ENCODE measurements around the gene VPS51. TPM values are rescaled to one million over a fixed set of nuclear protein-coding genes. Genes with fewer than 3 reads are reported as not detected.

VPS51 gene
- total and polyA plus RNA-seq, 2 of the 13 experiments (the other 11 are each of a cell fraction or from before 2014, with no cell fraction given), result 76.3 to 90.6 TPM

GRCh38 chr11:65059959-65060824 lies 35.8 kb upstream of the VPS51 start (continued):
- TF ChIP-seq ZNF746 (CRISPR knock-in tag; IDR thresholded peaks at IDR 0.05) (no peak), MYC (CRISPR knock-in tag; IDR thresholded peaks at IDR 0.05; ENCODE audit: borderline replicate concordance) (0 out of 2 replicates have a peak, but pooled peaks have one; percentile 15), GABPA (IDR thresholded peaks at IDR 0.05; ENCODE audit: low read depth, low read length) (no peak), GABPA (CRISPR knock-in tag; IDR thresholded peaks at IDR 0.05; ENCODE audit: low read depth) (no peak), REPIN1 (CRISPR knock-in tag; IDR thresholded peaks at IDR 0.05; ENCODE audit: borderline replicate concordance, low read depth) (no peak), ZFX (CRISPR knock-in tag; IDR thresholded peaks at IDR 0.05; ENCODE audit: low read depth) (no peak), E2F5 (CRISPR knock-in tag; conservative IDR thresholded peaks at IDR 0.05) (no peak), ZNF281 (CRISPR knock-in tag; IDR thresholded peaks at IDR 0.05; ENCODE audit: borderline replicate concordance) (no peak), NFE2L2 (IDR thresholded peaks at IDR 0.05; ENCODE audit: low read length) (no peak), HDAC6 (IDR thresholded peaks at IDR 0.05; ENCODE audit: low read depth, low read length) (no peak), ZNF652 (CRISPR knock-in tag; IDR thresholded peaks at IDR 0.05; ENCODE audit: borderline replicate concordance, low read depth) (0 out of 2 replicates have a peak, but pooled peaks have one; percentile 33), HOXA3 (CRISPR knock-in tag; IDR thresholded peaks at IDR 0.05) (peak; percentile 41; the same call in 1 of the 2 replicates), ZNF503 (CRISPR knock-in tag; IDR thresholded peaks at IDR 0.05) (no peak), KDM5B (CRISPR knock-in tag; IDR thresholded peaks at IDR 0.05; ENCODE audit: borderline replicate concordance) (peak; percentile 56; the same call in 1 of the 2 replicates), AHR (CRISPR knock-in tag; IDR thresholded peaks at IDR 0.05) (no peak), TSC22D2 (CRISPR knock-in tag; IDR thresholded peaks at IDR 0.05; ENCODE audit: borderline replicate concordance) (no peak), ZNF570 (CRISPR knock-in tag; IDR thresholded peaks at IDR 0.05; ENCODE audit: borderline replicate concordance) (no peak), MAFK (conservative IDR thresholded peaks at IDR 0.05 in 1 of 2, IDR thresholded peaks at IDR 0.05 in 1 of 2; ENCODE audit: low read length in 2 of 2) (no peak), CSRNP2 (CRISPR knock-in tag; conservative IDR thresholded peaks at IDR 0.05; ENCODE audit: low read depth) (no peak), ERF (CRISPR knock-in tag; IDR thresholded peaks at IDR 0.05) (no peak), BATF2 (CRISPR knock-in tag; IDR thresholded peaks at IDR 0.05) (no peak)
